Measurements from ENCODE around the gene RASA3. TPM values are rescaled to one million over a fixed set of nuclear protein-coding genes. Genes with fewer than 3 reads are reported as not detected.

Gene RASA3
- total and polyA plus RNA-seq, 7 donors, result 4.2 to 22.4 (median 16.9) TPM

GRCh38 chr13:113967206-113967720, 165.2 kb downstream of the RASA3 start:
- no peaks in the 10 kb centered on the region for H3K36me3 ChIP-seq
- intact Hi-C loops (cut with DNase I), result no loop called here
- peak; percentile 36 for DNase-seq
- peaks cover 0 to 19% (median 18%) of the 10 kb centered on the region in 4 donors for H3K4me1 ChIP-seq
- H3K27me3 ChIP-seq, result no peaks in the 10 kb centered on the region
- H3K9me3 ChIP-seq, result no peaks in the 10 kb centered on the region
- WGBS, 2 donors, result 92 to 94% methylated on average over 9 of the region's 9 CpGs
- TF ChIP-seq POLR2AphosphoS5 (IDR thresholded peaks at IDR 0.05) (no peak), EP300 (IDR thresholded peaks at IDR 0.05) (no peak), POLR2A (IDR thresholded peaks at IDR 0.05) (no peak), CTCF (IDR thresholded peaks at IDR 0.05) (no peak)
- H3K4me3 ChIP-seq, result no peak overlapping the region
- no peak overlapping the region for H3K27ac ChIP-seq

GRCh38 chr13:113965968-113966884, 166.2 kb downstream of the RASA3 start:
- Histone ChIP-seq H3K27ac (no peak overlapping the region), H3K4me1 (peaks cover 0 to 11% (median 11%) of the 10 kb centered on the region in 4 donors), H3K4me3 (no peak overlapping the region), H3K36me3 (no peaks in the 10 kb centered on the region), H3K27me3 (no peaks in the 10 kb centered on the region), H3K9me3 (no peaks in the 10 kb centered on the region)
- DNase-seq, result no peak
- TF ChIP-seq POLR2A (IDR thresholded peaks at IDR 0.05) (no peak), EP300 (IDR thresholded peaks at IDR 0.05) (no peak), POLR2AphosphoS5 (IDR thresholded peaks at IDR 0.05) (no peak), CTCF (IDR thresholded peaks at IDR 0.05) (no peak)
- WGBS, 2 donors, result 95 to 97% methylated on average over 5 of the region's 5 CpGs
- intact Hi-C loops (cut with DNase I), result no loop called here

GRCh38 chr13:113965383-113965874, 167.0 kb downstream of the RASA3 start:
- H3K27me3 ChIP-seq, result no peaks in the 10 kb centered on the region
- intact Hi-C loops (cut with DNase I), result no loop called here
- H3K36me3 ChIP-seq, result no peaks in the 10 kb centered on the region
- TF ChIP-seq POLR2A (IDR thresholded peaks at IDR 0.05) (no peak), POLR2AphosphoS5 (IDR thresholded peaks at IDR 0.05) (no peak), CTCF (IDR thresholded peaks at IDR 0.05) (no peak), EP300 (IDR thresholded peaks at IDR 0.05) (no peak)
- H3K27ac ChIP-seq, result no peak overlapping the region
- no peak for DNase-seq
- no peaks in the 10 kb centered on the region for H3K9me3 ChIP-seq
- WGBS, 2 donors, result 94 to 96% methylated on average over 2 of the region's 2 CpGs
- no peak overlapping the region for H3K4me3 ChIP-seq
- H3K4me1 ChIP-seq, result peaks cover 0 to 3% (median 3%) of the 10 kb centered on the region in 4 donors

GRCh38 chr13:113964251-113964995, 168.0 kb downstream of the RASA3 start:
- intact Hi-C loops (cut with DNase I), result no loop called here
- 92 to 94% methylated on average over 21 of the region's 21 CpGs for WGBS, 2 donors
- H3K36me3 ChIP-seq, result no peaks in the 10 kb centered on the region
- no peaks in the 10 kb centered on the region for H3K4me1 ChIP-seq
- H3K4me3 ChIP-seq, result no peak overlapping the region
- no peak overlapping the region for H3K27ac ChIP-seq
- DNase-seq, result peak; percentile 50
- H3K9me3 ChIP-seq, result no peaks in the 10 kb centered on the region
- no peaks in the 10 kb centered on the region for H3K27me3 ChIP-seq
- TF ChIP-seq POLR2AphosphoS5 (IDR thresholded peaks at IDR 0.05) (no peak), EP300 (IDR thresholded peaks at IDR 0.05) (no peak), POLR2A (IDR thresholded peaks at IDR 0.05) (no peak), CTCF (IDR thresholded peaks at IDR 0.05) (no peak)

Measured in sigmoid colon (tissue), 7 donors.